ENCODE measurements around the gene EIF4E. TPM values are rescaled to one million over a fixed set of nuclear protein-coding genes. Genes with fewer than 3 reads are reported as not detected.
"Not testable (repeated sequence)": the region's sequence is repeated elsewhere in the genome, so short reads cannot be mapped to it uniquely, and the experiment has no call there.

Gene EIF4E
- total RNA-seq, 2 experiments from 2014 or later, result 121 to 124 TPM

GRCh38 chr4:98831036-98831435 lies 97.9 kb downstream of the EIF4E start:
- H3K27ac Mint-ChIP-seq; DNase-seq; H3K27me3 Mint-ChIP-seq; H3K4me1 Mint-ChIP-seq (ENCODE audit: low read depth); intact Hi-C loops (cut with micrococcal nuclease); H3K9me3 Mint-ChIP-seq; H3K36me3 Mint-ChIP-seq; H3K4me3 Mint-ChIP-seq: not testable (repeated sequence)
- CTCF ChIA-PET, result interaction anchor here (0.6 to 1.8 kb wide), 2 partner anchors 363 kb away, joined by 3 to 5 read pairs; no protein-coding TSS in a partner anchor
- POLR2A ChIA-PET, result interaction anchor here (0.7 kb wide), 1 partner anchor 593 kb away, joined by 3 read pairs; no protein-coding TSS in a partner anchor

Other genes starting within 250 kb of the EIF4E start
- 10 to 100 TPM; 60.7 to 61.1 TPM for gene METAP1, start 66.6 kb upstream of the EIF4E start, total RNA-seq
- gene ADH5, start 159.7 kb upstream of the EIF4E start, total RNA-seq, result 100 to 1,000 TPM; 112 to 119 TPM
- gene ADH4, start 215.2 kb upstream of the EIF4E start, total RNA-seq, result not detected